OCI-LY7 (cell line): ENCODE measurements around the gene IRF2. TPM values are rescaled to one million over a fixed set of nuclear protein-coding genes. Genes with fewer than 3 reads are reported as not detected.

ENCODE experiments used
- BruUV-seq: library from RNA; stranded (reverse); fragments of 400-500 nt; replicated peaks from 2 replicates; lab custom pipeline; 2021; lab: Mats Ljungman, UMichigan
- CTCF ChIA-PET: fragments of 300-600 bp; sonication (Branson Sonifier 250); formaldehyde crosslinking; loops from one replicate; lab custom pipeline; 2022; ENCODE audit warnings: antibody characterized with exemption; ENCODE audit not compliant: unreplicated experiment; lab: Charles Lee
- POLR2A ChIA-PET: fragments of 300-600 bp; sonication (Branson Sonifier 250); formaldehyde crosslinking; loops from one replicate; lab custom pipeline; 2022; ENCODE audit warnings: antibody characterized with exemption; lab: Charles Lee
- DNase-seq: peaks from one replicate; pipeline ENCODE4 v3.0.0-alpha.2; 2015; ENCODE audit warnings: low spot score
- H2AFZ ChIP-seq: fragments of 200-600 bp; sonication (generic), shearing (Covaris generic); 2 replicates; pipeline ENCODE4 v1.6.1; 2014; ENCODE audit warnings: mild to moderate bottlenecking, antibody characterized with exemption, low read length, moderate library complexity
- H3K27ac ChIP-seq: fragments of 200-600 bp; sonication (generic); 2 replicates; pipeline ENCODE4 v1.5.1; 2014; ENCODE audit warnings: mixed run types, low read depth, mild to moderate bottlenecking, moderate library complexity, low read length, inconsistent platforms; ENCODE audit not compliant: poor library complexity, severe bottlenecking
- H3K36me3 ChIP-seq: fragments of 200-600 bp; sonication (generic); 2 replicates; pipeline ENCODE4 v1.6.1; 2014; ENCODE audit warnings: mild to moderate bottlenecking, antibody characterized with exemption, low read length, moderate library complexity, mixed read lengths; ENCODE audit not compliant: insufficient read depth
- H3K4me1 ChIP-seq: fragments of 200-600 bp; sonication (generic); 2 replicates; pipeline ENCODE4 v1.5.1; 2014; ENCODE audit warnings: mild to moderate bottlenecking, low read length; ENCODE audit not compliant: insufficient read depth, poor library complexity, severe bottlenecking
- H3K4me2 ChIP-seq: fragments of 200-600 bp; sonication (generic); 2 replicates; pipeline ENCODE4 v1.6.1; 2014; ENCODE audit warnings: mild to moderate bottlenecking, low read length
- H3K4me3 ChIP-seq: fragments of 200-600 bp; sonication (generic); 2 replicates; pipeline ENCODE4 v1.5.1; 2014; ENCODE audit warnings: mild to moderate bottlenecking, low read depth, low read length; ENCODE audit not compliant: poor library complexity, severe bottlenecking
- H3K79me2 ChIP-seq: fragments of 200-600 bp; sonication (generic); 2 replicates; pipeline ENCODE4 v1.6.1; 2016; ENCODE audit warnings: low read depth, mild to moderate bottlenecking, low read length, moderate library complexity, mixed read lengths; ENCODE audit not compliant: insufficient read depth
- H3K9me2 ChIP-seq: fragments of 200-600 bp; sonication (generic); 2 replicates; pipeline ENCODE4 v1.6.1; 2016; ENCODE audit warnings: mild to moderate bottlenecking, low read length, mixed read lengths; ENCODE audit not compliant: insufficient read depth
- H3K9me3 ChIP-seq: fragments of 200-600 bp; sonication (generic); 2 replicates; pipeline ENCODE4 v1.6.1; 2014; ENCODE audit warnings: mild to moderate bottlenecking, mixed run types, low read length, mixed read lengths
- H4K20me1 ChIP-seq: fragments of 200-600 bp; sonication (generic); 2 replicates; pipeline ENCODE4 v1.6.1; 2014; ENCODE audit warnings: mild to moderate bottlenecking, antibody characterized with exemption, low read length, moderate library complexity, mixed read lengths; ENCODE audit not compliant: insufficient read depth
- CTCF ChIP-seq: fragments of 200-600 bp; sonication (generic); conservative IDR thresholded peaks from 2 replicates; pipeline ENCODE4 v1.5.1; 2014; ENCODE audit warnings: mild to moderate bottlenecking, antibody characterized with exemption, low read length, moderate library complexity, mixed read lengths
- EZH2phosphoT487 ChIP-seq: fragments of 200-600 bp; sonication (generic); IDR thresholded peaks from 2 replicates; pipeline ENCODE4 v1.6.1; 2018; ENCODE audit warnings: low read depth, borderline replicate concordance, mild to moderate bottlenecking, mixed run types, antibody characterized with exemption, low read length, moderate library complexity, mixed read lengths
- intact Hi-C: fragments of 100-400 bp; cut with micrococcal nuclease; formaldehyde crosslinking; loops from one replicate; pipeline ENCODE4 v1.10.0; 2022; ENCODE audit not compliant: unreplicated experiment
- total RNA-seq, 2 experiments: library from RNA; depleted of rRNA in 1 of 2; stranded (reverse); fragments of >200 nt in 1 of 2; shearing (Covaris generic) in 1 of 2; gene quantifications; 2 replicates each; pipeline ENCODE4 v1.2.3, GENCODE V29; 2014 to 2022

The IRF2 gene
- total RNA-seq, 2 experiments from 2014 or later, result 32.3 to 37.8 TPM

GRCh38 chr4:184358521-184359232 lies 115.7 kb downstream of the IRF2 start:
- no peaks in the 10 kb centered on the region for H3K9me3 ChIP-seq
- no peak overlapping the region for H3K4me2 ChIP-seq
- no peak overlapping the region for H2AFZ ChIP-seq
- H3K9me2 ChIP-seq, result no peaks in the 10 kb centered on the region
- DNase-seq, result no peak
- no peaks in the 10 kb centered on the region for H3K36me3 ChIP-seq
- H3K4me3 ChIP-seq, result no peak overlapping the region
- no TSS peak for BruUV-seq
- TF ChIP-seq EZH2phosphoT487, result no peak
- TF ChIP-seq CTCF, result no peak
- H3K79me2 ChIP-seq, result no peaks in the 10 kb centered on the region
- CTCF ChIA-PET, result no interaction called here
- H3K4me1 ChIP-seq, result peaks cover 32% of the 10 kb centered on the region
- POLR2A ChIA-PET, result interaction anchor here (0.6 to 4.7 kb wide), 2 partner anchors 11 to 909 kb away, joined by 7 to 55 read pairs; no protein-coding TSS in a partner anchor
- intact Hi-C loops, result no loop called here
- H4K20me1 ChIP-seq, result no peaks in the 10 kb centered on the region
- no peak overlapping the region for H3K27ac ChIP-seq

- BruUV-seq, result no TSS peak
- Histone ChIP-seq H2AFZ (no peak overlapping the region), H3K79me2 (no peaks in the 10 kb centered on the region), H3K4me2 (no peak overlapping the region), H3K9me2 (no peaks in the 10 kb centered on the region), H3K36me3 (no peaks in the 10 kb centered on the region), H3K4me3 (no peak overlapping the region), H3K9me3 (no peaks in the 10 kb centered on the region), H3K27ac (no peak overlapping the region), H3K4me1 (peaks cover 42% of the 10 kb centered on the region), H4K20me1 (no peaks in the 10 kb centered on the region)
- CTCF ChIA-PET, result no interaction called here
- POLR2A ChIA-PET, result interaction anchor here (0.5 to 2.1 kb wide), 6 partner anchors 9 to 182 kb away, joined by 3 to 20 read pairs (median 7); no protein-coding TSS in a partner anchor
- TF ChIP-seq EZH2phosphoT487, result no peak
- TF ChIP-seq CTCF, result no peak
- DNase-seq, result no peak
- intact Hi-C loops, result no loop called here
Measured at GRCh38 chr4:184357772-184358171, 116.6 kb downstream of the IRF2 start.

DNA sequence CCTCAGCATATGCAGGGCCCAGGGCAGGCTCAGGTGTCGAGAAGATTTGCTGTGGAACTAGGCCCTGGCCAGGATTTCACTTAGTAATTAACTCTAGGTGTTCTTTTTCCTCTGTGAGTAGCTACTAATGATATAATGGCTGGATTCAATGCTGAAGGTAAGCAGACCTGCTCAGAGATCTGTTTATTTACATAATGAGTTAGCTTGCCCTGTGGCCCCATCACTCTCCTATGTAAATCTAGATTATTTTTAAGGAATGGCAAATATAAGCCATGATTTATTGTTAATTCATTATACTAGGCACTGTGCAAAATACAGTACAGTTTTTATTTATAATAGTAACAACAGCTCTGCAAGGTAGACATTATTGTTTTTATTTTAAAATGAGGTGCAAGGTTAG lies 117.2 kb downstream of the IRF2 start:
- Histone ChIP-seq H3K36me3 (no peaks in the 10 kb centered on the region), H3K79me2 (no peaks in the 10 kb centered on the region), H3K4me1 (peaks cover 42% of the 10 kb centered on the region), H3K27ac (no peak overlapping the region), H3K4me2 (no peak overlapping the region), H3K4me3 (no peak overlapping the region), H2AFZ (no peak overlapping the region), H3K9me2 (no peaks in the 10 kb centered on the region), H4K20me1 (no peaks in the 10 kb centered on the region), H3K9me3 (no peaks in the 10 kb centered on the region)
- intact Hi-C loops, result no loop called here
- DNase-seq, result no peak
- BruUV-seq, result no TSS peak
- TF ChIP-seq EZH2phosphoT487 (no peak), CTCF (no peak)
- ChIA-PET CTCF (no interaction called here), POLR2A (interaction anchor here (0.9 to 2.1 kb wide), 7 partner anchors 9 to 29 kb away, joined by 3 to 20 read pairs (median 6); no protein-coding TSS in a partner anchor)
